Keratinocyte (primary cell): Measurements from ENCODE around the gene ZNF398. TPM values are rescaled to one million over a fixed set of nuclear protein-coding genes. Genes with fewer than 3 reads are reported as not detected.

Experiments used
- DNase-seq: peaks from one replicate; pipeline ENCODE4 v3.0.0-alpha.2; 2011; ENCODE audit warnings: low read depth, missing footprints, low spot score
- FAIRE-seq: peaks from 2 replicates; lab custom pipeline; 2011; peaks lifted over from hg19 to GRCh38; lab: Jason Lieb, UNC
- H2AFZ ChIP-seq: 2 replicates; pipeline ENCODE4 v1.6.0; 2012; ENCODE audit warnings: low read length, control low read depth, inconsistent platforms; ENCODE audit not compliant: control insufficient read depth
- H3K27ac ChIP-seq: 2 replicates; pipeline ENCODE4 v1.5.1; 2011; ENCODE audit warnings: low read length; ENCODE audit not compliant: control insufficient read depth, insufficient read depth
- H3K27me3 ChIP-seq: 3 replicates; pipeline ENCODE4 v1.6.0; 2011; ENCODE audit warnings: low read length; ENCODE audit not compliant: control insufficient read depth, insufficient read depth; ENCODE audit errors: extremely low read depth
- H3K36me3 ChIP-seq, 2 experiments: 2 replicates in 1 of 2; 3 replicates in 1 of 2; pipeline ENCODE4 v1.5.1; 2011; ENCODE audit warnings: low read length in 2 of 2, mild to moderate bottlenecking in 1 of 2; ENCODE audit not compliant: control insufficient read depth in 2 of 2, insufficient read depth in 2 of 2; ENCODE audit errors: extremely low read depth in 1 of 2
- H3K4me1 ChIP-seq: 3 replicates; pipeline ENCODE4 v1.5.1; 2011; ENCODE audit warnings: low read length; ENCODE audit not compliant: control insufficient read depth, insufficient read depth; ENCODE audit errors: extremely low read depth
- H3K4me2 ChIP-seq: 3 replicates; pipeline ENCODE4 v1.6.0; 2011; ENCODE audit warnings: low read depth, low read length; ENCODE audit not compliant: control insufficient read depth, insufficient read depth; ENCODE audit errors: extremely low read depth
- H3K4me3 ChIP-seq, 3 experiments: fragments of 200-600 bp in 1 of 3; sonication (generic) in 1 of 3; 2 replicates in 2 of 3; 3 replicates in 1 of 3; pipeline ENCODE4 v1.5.1; 2011 to 2016; ENCODE audit warnings: low read length in 3 of 3, mild to moderate bottlenecking in 3 of 3, control low read depth in 2 of 3, inconsistent platforms in 1 of 3, low read depth in 1 of 3, mixed read lengths in 1 of 3, mixed run types in 1 of 3, moderate library complexity in 1 of 3; ENCODE audit not compliant: control insufficient read depth in 2 of 3, insufficient read depth in 2 of 3; ENCODE audit errors: extremely low read depth in 1 of 3
- H3K79me2 ChIP-seq: 2 replicates; pipeline ENCODE4 v1.6.0; 2012; ENCODE audit warnings: low read length; ENCODE audit not compliant: control insufficient read depth, insufficient read depth
- H3K9ac ChIP-seq: 3 replicates; pipeline ENCODE4 v1.6.0; 2011; ENCODE audit warnings: low read length; ENCODE audit not compliant: control insufficient read depth, insufficient read depth; ENCODE audit errors: extremely low read depth
- H3K9me1 ChIP-seq: 3 replicates; pipeline ENCODE4 v1.6.0; 2011; ENCODE audit warnings: low read length; ENCODE audit not compliant: control insufficient read depth, insufficient read depth; ENCODE audit errors: extremely low read depth
- H3K9me3 ChIP-seq: 2 replicates; pipeline ENCODE4 v1.5.1; 2012; ENCODE audit warnings: low read depth, low read length; ENCODE audit not compliant: control insufficient read depth
- H4K20me1 ChIP-seq: 3 replicates; pipeline ENCODE4 v1.6.0; 2011; ENCODE audit warnings: low read length; ENCODE audit not compliant: control insufficient read depth, insufficient read depth; ENCODE audit errors: extremely low read depth
- CTCF ChIP-seq, 3 experiments: IDR thresholded peaks in 1 of 3; conservative IDR thresholded peaks in 1 of 3; optimal IDR thresholded peaks in 1 of 3; 2 replicates in 2 of 3; 3 replicates in 1 of 3; pipeline versions ENCODE3 to v1.5.1; 2011; ENCODE audit warnings: low read length in 3 of 3, mild to moderate bottlenecking in 3 of 3, moderate library complexity in 2 of 3, control low read depth in 1 of 3, inconsistent platforms in 1 of 3; ENCODE audit not compliant: insufficient read depth in 2 of 3; ENCODE audit errors: extremely low read depth in 1 of 3
- EZH2 ChIP-seq: IDR thresholded peaks from one replicate; pipeline ENCODE4 v1.6.1; 2012; ENCODE audit warnings: inconsistent platforms, mild to moderate bottlenecking, low read length, moderate library complexity
- dilution Hi-C: fragments of 300-500 bp; cut with MboI; formaldehyde crosslinking; loops from one replicate; pipeline ENCODE4 v1.7.0; 2020; ENCODE audit warnings: low sequenced_read_pairs; ENCODE audit not compliant: extremely low pct_ligation_motif_present
- polyA plus RNA-seq, 5 experiments: library from polyadenylated mRNA; depleted of rRNA in 3 of 5; stranded (reverse) in 3 of 5; stranded (forward) in 1 of 5; unstranded in 1 of 5; fragments of >200 nt; gene quantifications; 1 replicate in 1 of 5; 2 replicates in 3 of 5; 3 replicates in 1 of 5; pipeline versions ENCODE4 v1.2.1 to v1.2.3, GENCODE V29; 2011 to 2012; ENCODE audit warnings: missing spikeins in 2 of 5, low read depth in 1 of 5, low replicate concordance in 1 of 5

Gene ZNF398
- polyA plus RNA-seq, 1 donor (not counting 4 experiments of a cell fraction or from before 2014, with no cell fraction given) = 7.4 TPM

DNA sequence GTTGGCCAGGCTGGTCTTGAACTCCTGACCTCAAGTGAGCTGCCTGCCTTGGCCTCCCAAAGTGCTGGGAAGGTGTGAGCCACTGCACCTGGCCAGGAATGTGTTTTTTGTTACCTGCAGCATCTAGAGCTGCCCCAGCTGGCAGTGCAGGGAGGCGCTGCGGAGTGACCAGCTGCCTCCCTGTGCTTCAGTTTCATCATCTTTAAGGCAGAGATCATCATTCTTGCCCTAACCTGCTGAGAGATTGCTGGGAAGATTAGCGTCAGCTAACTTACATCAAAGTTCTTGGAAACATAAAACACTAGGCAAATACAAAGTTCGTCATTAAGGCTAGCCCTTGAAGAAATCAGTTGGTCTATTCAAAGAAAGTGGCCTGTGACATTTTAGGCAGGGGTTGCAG lies 50.4 kb downstream of the ZNF398 start:
- TF ChIP-seq CTCF (optimal IDR thresholded peaks at IDR 0.05 in 1 of 3, IDR thresholded peaks at IDR 0.05 in 1 of 3, conservative IDR thresholded peaks at IDR 0.05 in 1 of 3; ENCODE audit: extremely low read depth in 1 of 3, insufficient read depth in 2 of 3, low read length in 3 of 3) (peak; percentile 10 to 64 (median 14)), EZH2 (no peak)
- Histone ChIP-seq H3K4me2 (peak overlapping the region; percentile 81), H3K9ac (peak overlapping the region; percentile 24), H3K9me1 (no peaks in the 10 kb centered on the region), H3K27ac (peak overlapping the region; percentile 62), H3K4me3 (peak overlapping the region in 1 of 3 experiments; percentile 17), H3K79me2 (peaks cover 56% of the 10 kb centered on the region), H3K4me1 (peaks cover 39% of the 10 kb centered on the region), H2AFZ (no peak overlapping the region), H3K27me3 (no peaks in the 10 kb centered on the region), H3K9me3 (no peaks in the 10 kb centered on the region), H4K20me1 (no peaks in the 10 kb centered on the region), H3K36me3 (peaks cover 27 to 35% of the 10 kb centered on the region in 2 experiments)
- FAIRE-seq (peak; percentile 72), DNase-seq (no peak)
- dilution Hi-C loops = no loop called here

- peaks cover 62% of the 10 kb centered on the region for H3K79me2 ChIP-seq
- H3K27ac ChIP-seq = peak overlapping the region; percentile 62
- no peaks in the 10 kb centered on the region for H3K9me1 ChIP-seq
- H3K9me3 ChIP-seq = no peaks in the 10 kb centered on the region
- no peak for TF ChIP-seq CTCF (optimal IDR thresholded peaks at IDR 0.05 in 1 of 3, IDR thresholded peaks at IDR 0.05 in 1 of 3, conservative IDR thresholded peaks at IDR 0.05 in 1 of 3; ENCODE audit: extremely low read depth in 1 of 3, insufficient read depth in 2 of 3, low read length in 3 of 3)
- TF ChIP-seq EZH2 = no peak
- peak overlapping the region; percentile 24 for H3K9ac ChIP-seq
- H3K36me3 ChIP-seq = peaks cover 33 to 41% of the 10 kb centered on the region in 2 experiments
- peak overlapping the region in 1 of 3 experiments; percentile 17 for H3K4me3 ChIP-seq
- dilution Hi-C loops = no loop called here
- peaks cover 39% of the 10 kb centered on the region for H3K4me1 ChIP-seq
- no peaks in the 10 kb centered on the region for H3K27me3 ChIP-seq
- no peak for FAIRE-seq
- peak overlapping the region; percentile 81 for H3K4me2 ChIP-seq
- DNase-seq = no peak
- H2AFZ ChIP-seq = no peak overlapping the region
- H4K20me1 ChIP-seq = no peaks in the 10 kb centered on the region
These were observed 51.0 kb downstream of the ZNF398 start for GRCh38 chr7:149198161-149198816.
